Inferior parietal cortex (tissue), 1 donor: ENCODE measurements around the gene AFP.

Experiments
- DNase-seq: peaks from one replicate; pipeline ENCODE4 v3.0.0-alpha.2; 2016; ENCODE audit errors: extremely low spot score

Gene AFP

GRCh38 chr4:73459048-73459421, 23.0 kb downstream of the AFP start:
- DNase-seq: no peak

- DNase-seq: no peak
These were observed 25.0 kb downstream of the AFP start for GRCh38 chr4:73460913-73461522.

- no peak for DNase-seq
These were observed 32.1 kb downstream of the AFP start for GRCh38 chr4:73468170-73468569.

GRCh38 chr4:73470728-73471127, 34.7 kb downstream of the AFP start:
- no peak for DNase-seq

GRCh38 chr4:73477176-73477575, 41.2 kb downstream of the AFP start:
- DNase-seq: no peak

- DNase-seq: no peak
These were observed 43.3 kb downstream of the AFP start for GRCh38 chr4:73479323-73479722.

GRCh38 chr4:73481358-73481757, 45.3 kb downstream of the AFP start, which contains the start of gene AFM:
Gene AFM, plus strand, starts transcription at chr4:73481745. Its CDS starts 31 bp downstream, at chr4:73481776.
- no peak for DNase-seq

- DNase-seq: no peak
These were observed 49.1 kb downstream of the AFP start for GRCh38 chr4:73485085-73485484.

- no peak for DNase-seq
These were observed 49.6 kb downstream of the AFP start for GRCh38 chr4:73485596-73485995.

GRCh38 chr4:73486497-73486896, 50.5 kb downstream of the AFP start:
- no peak for DNase-seq

GRCh38 chr4:73487233-73487632, 51.2 kb downstream of the AFP start:
- DNase-seq: no peak

GRCh38 chr4:73499996-73500765, 64.2 kb downstream of the AFP start:
- no peak for DNase-seq

GRCh38 chr4:73501664-73502265, 65.7 kb downstream of the AFP start:
- DNase-seq: no peak

- DNase-seq: no peak
These were observed 69.5 kb downstream of the AFP start for GRCh38 chr4:73505567-73505966.
